Spleen (tissue), 11 donors: ENCODE results near the gene FAAP100. TPM values are rescaled to one million over a fixed set of nuclear protein-coding genes. Genes with fewer than 3 reads are reported as not detected.

ENCODE experiments used
- DNase-seq: peaks from one replicate; pipeline ENCODE4 v3.0.0-alpha.2; 2020
- H3K27ac ChIP-seq, 8 donors: fragments of 200-600 bp; sonication (generic) in 7 of 8; 1 replicate in 4 of 8; 2 replicates in 4 of 8; pipeline versions ENCODE4 v1.5.0 to v1.8.0; 2016 to 2021; ENCODE audit warnings: inconsistent platforms in 4 of 8, mild to moderate bottlenecking in 4 of 8, moderate library complexity in 1 of 8
- H3K27me3 ChIP-seq, 7 donors: fragments of 200-600 bp; sonication (generic) in 6 of 7; replicated peaks in 1 of 7; 1 replicate in 4 of 7; 2 replicates in 3 of 7; pipeline versions ENCODE4 v1.5.0 to v1.8.0; 2016 to 2021; ENCODE audit warnings: inconsistent platforms in 3 of 7, mild to moderate bottlenecking in 1 of 7
- H3K36me3 ChIP-seq, 6 donors: fragments of 200-600 bp; sonication (generic) in 5 of 6; 1 replicate in 4 of 6; 2 replicates in 2 of 6; pipeline versions ENCODE4 v1.5.0 to v1.8.0; 2016 to 2021; ENCODE audit warnings: inconsistent platforms in 2 of 6
- H3K4me1 ChIP-seq, 6 donors: fragments of 200-600 bp; sonication (generic) in 5 of 6; 1 replicate in 3 of 6; 2 replicates in 3 of 6; pipeline versions ENCODE4 v1.5.0 to v1.8.0; 2016 to 2021; ENCODE audit warnings: inconsistent platforms in 3 of 6
- H3K4me3 ChIP-seq, 8 donors: fragments of 200-600 bp; sonication (generic) in 7 of 8; 1 replicate in 4 of 8; 2 replicates in 4 of 8; pipeline versions ENCODE4 v1.5.0 to v1.8.0; 2016 to 2021; ENCODE audit warnings: inconsistent platforms in 4 of 8, mild to moderate bottlenecking in 4 of 8, moderate library complexity in 2 of 8
- H3K9me3 ChIP-seq, 8 donors: fragments of 200-600 bp; sonication (generic) in 7 of 8; 1 replicate in 4 of 8; 2 replicates in 4 of 8; pipeline versions ENCODE4 v1.5.0 to v1.8.0; 2016 to 2021; ENCODE audit warnings: inconsistent platforms in 4 of 8
- CTCF ChIP-seq, 11 experiments: fragments of 200-600 bp in 7 of 11; fragments of 450-650 bp in 4 of 11; sonication (generic) in 4 of 11; IDR thresholded peaks in 8 of 11; conservative IDR thresholded peaks in 3 of 11; 1 replicate in 7 of 11; 2 replicates in 4 of 11; pipeline versions ENCODE4 v1.4.0 to v1.8.0; 2016 to 2021; ENCODE audit warnings: antibody characterized with exemption in 11 of 11, inconsistent platforms in 4 of 11, mild to moderate bottlenecking in 1 of 11
- POLR2A ChIP-seq, 3 donors: fragments of 450-650 bp; IDR thresholded peaks; one replicate each; pipeline ENCODE4 v1.5.1; 2017; ENCODE audit warnings: antibody characterized with exemption in 3 of 3, mild to moderate bottlenecking in 1 of 3
- POLR2AphosphoS5 ChIP-seq, 3 donors: sonication (generic); formaldehyde crosslinking; IDR thresholded peaks; one replicate each; pipeline ENCODE4 v1.5.1; 2017; ENCODE audit warnings: antibody characterized with exemption in 3 of 3
- WGBS, 5 donors: extraction: QIAGEN DNeasy Blood & Tissue Kit in 3 of 5; methylation state at CpG; one replicate each; pipeline versions ENCODE4 v1.1.5 to v1.1.7; 2013 to 2018; 5-methylcytosine and 5-hydroxymethylcytosine counted together
- intact Hi-C: fragments of 100-400 bp; cut with DNase I; formaldehyde crosslinking; loops from one replicate; pipeline ENCODE4 v1.15.0; 2023; ENCODE audit warnings: low total_unique reads
- polyA plus RNA-seq, 3 donors: library from polyadenylated mRNA; stranded (reverse); fragments of 200-250 nt; gene quantifications; one replicate each; pipeline ENCODE4 v1.2.1, GENCODE V29; 2013
- total RNA-seq, 7 donors: library from RNA; depleted of rRNA in 3 of 7; stranded (reverse); fragments of >200 nt in 3 of 7; fragmentation: NEBNext Ultra II Directional in 4 of 7; extraction: Animal tissue kit (Norgen Biotek cat#: 25700) in 4 of 7; gene quantifications; one replicate each; pipeline versions ENCODE4 v1.1.0 to v1.2.1, GENCODE V29; 2016 to 2021
- donor health status: healthy with polysubstance abuse.
- donor health status: DM: no; HTN: no; CAD: no; lungs with moderate emphysema.
- donor health status: DM: no; HTN: no; CAD: no.
- donor health status: Bipolar disorder and iron deficiency.
- donor health status: healthy.
- donor health status: DM: no; HTN: no; CAD: no.
- donor health status: DM: yes; HTN: yes; CAD: no.

Gene FAAP100
- total and polyA plus RNA-seq, 10 donors: 32.2 to 77.2 (median 50.9) TPM

GRCh38 chr17:81578561-81579225 is 26.5 kb upstream of the FAAP100 start:
- Histone ChIP-seq H3K4me1 (peaks cover 0 to 46% (median 14%) of the 10 kb centered on the region in 6 donors), H3K27ac (peak overlapping the region in 1 of 8 donors; percentile 37), H3K9me3 (no peaks in the 10 kb centered on the region), H3K4me3 (no peak overlapping the region), H3K27me3 (no peaks in the 10 kb centered on the region), H3K36me3 (peaks cover 3 to 100% (median 56%) of the 10 kb centered on the region in 6 donors)
- intact Hi-C loops: no loop called here
- no peak for DNase-seq
- 80 to 88% (median 85%) methylated on average over 6 of the region's 6 CpGs for WGBS, 5 donors
- TF ChIP-seq POLR2A (IDR thresholded peaks at IDR 0.05): no peak
- TF ChIP-seq CTCF (IDR thresholded peaks at IDR 0.05 in 8 of 11, conservative IDR thresholded peaks at IDR 0.05 in 3 of 11): no peak
- no peak for TF ChIP-seq POLR2AphosphoS5 (IDR thresholded peaks at IDR 0.05)

GRCh38 chr17:81578038-81578441 is 25.9 kb upstream of the FAAP100 start:
- 93 to 99% (median 95%) methylated on average over 10 of the region's 10 CpGs for WGBS, 5 donors
- H3K4me3 ChIP-seq: no peak overlapping the region
- intact Hi-C loops: no loop called here
- H3K9me3 ChIP-seq: no peaks in the 10 kb centered on the region
- H3K36me3 ChIP-seq: peaks cover 3 to 100% (median 53%) of the 10 kb centered on the region in 6 donors
- peaks cover 0 to 46% (median 14%) of the 10 kb centered on the region in 6 donors for H3K4me1 ChIP-seq
- no peaks in the 10 kb centered on the region for H3K27me3 ChIP-seq
- DNase-seq: no peak
- H3K27ac ChIP-seq: peak overlapping the region in 4 of 8 donors; percentile 37 to 61 (median 51)
- no peak for TF ChIP-seq POLR2AphosphoS5 (IDR thresholded peaks at IDR 0.05)

- Histone ChIP-seq H3K27me3 (no peaks in the 10 kb centered on the region), H3K27ac (peak overlapping the region in 6 of 8 donors; percentile 28 to 61 (median 44)), H3K4me3 (peak overlapping the region in 1 of 8 donors; percentile 6), H3K4me1 (peaks cover 0 to 46% (median 14%) of the 10 kb centered on the region in 6 donors), H3K36me3 (peaks cover 3 to 100% (median 49%) of the 10 kb centered on the region in 6 donors), H3K9me3 (no peaks in the 10 kb centered on the region)
- TF ChIP-seq POLR2A (IDR thresholded peaks at IDR 0.05) (no peak), CTCF (IDR thresholded peaks at IDR 0.05 in 8 of 11, conservative IDR thresholded peaks at IDR 0.05 in 3 of 11) (no peak), POLR2AphosphoS5 (IDR thresholded peaks at IDR 0.05) (no peak)
- DNase-seq: no peak
- WGBS, 5 donors: 56 to 85% (median 73%) methylated on average over 11 of the region's 11 CpGs
- intact Hi-C loops: no loop called here
These were observed 25.3 kb upstream of the FAAP100 start for GRCh38 chr17:81577278-81578000.

GRCh38 chr17:81576621-81577277 is 24.6 kb upstream of the FAAP100 start:
- Histone ChIP-seq H3K27me3 (no peaks in the 10 kb centered on the region), H3K36me3 (peaks cover 3 to 100% (median 47%) of the 10 kb centered on the region in 6 donors), H3K9me3 (no peaks in the 10 kb centered on the region), H3K4me3 (peak overlapping the region in 1 of 8 donors; percentile 6), H3K4me1 (peaks cover 0 to 46% (median 14%) of the 10 kb centered on the region in 6 donors), H3K27ac (peak overlapping the region in 6 of 8 donors; percentile 28 to 61 (median 44))
- intact Hi-C loops: no loop called here
- no peak for DNase-seq
- TF ChIP-seq POLR2AphosphoS5 (IDR thresholded peaks at IDR 0.05): peak in 1 of 3 donors; percentile 50
- TF ChIP-seq CTCF (IDR thresholded peaks at IDR 0.05 in 8 of 11, conservative IDR thresholded peaks at IDR 0.05 in 3 of 11): no peak
- WGBS, 5 donors: 80 to 93% (median 87%) methylated on average over 16 to 17 of the region's 17 CpGs
